Measurements from ENCODE around the gene XAB2.
"Not testable (repeated sequence)": the region's sequence is repeated elsewhere in the genome, so short reads cannot be mapped to it uniquely, and the experiment has no call there.

XAB2 gene

GRCh38 chr19:7644550-7644877, 15.2 kb upstream of the XAB2 start:
- TF ChIP-seq, protein P1, sequence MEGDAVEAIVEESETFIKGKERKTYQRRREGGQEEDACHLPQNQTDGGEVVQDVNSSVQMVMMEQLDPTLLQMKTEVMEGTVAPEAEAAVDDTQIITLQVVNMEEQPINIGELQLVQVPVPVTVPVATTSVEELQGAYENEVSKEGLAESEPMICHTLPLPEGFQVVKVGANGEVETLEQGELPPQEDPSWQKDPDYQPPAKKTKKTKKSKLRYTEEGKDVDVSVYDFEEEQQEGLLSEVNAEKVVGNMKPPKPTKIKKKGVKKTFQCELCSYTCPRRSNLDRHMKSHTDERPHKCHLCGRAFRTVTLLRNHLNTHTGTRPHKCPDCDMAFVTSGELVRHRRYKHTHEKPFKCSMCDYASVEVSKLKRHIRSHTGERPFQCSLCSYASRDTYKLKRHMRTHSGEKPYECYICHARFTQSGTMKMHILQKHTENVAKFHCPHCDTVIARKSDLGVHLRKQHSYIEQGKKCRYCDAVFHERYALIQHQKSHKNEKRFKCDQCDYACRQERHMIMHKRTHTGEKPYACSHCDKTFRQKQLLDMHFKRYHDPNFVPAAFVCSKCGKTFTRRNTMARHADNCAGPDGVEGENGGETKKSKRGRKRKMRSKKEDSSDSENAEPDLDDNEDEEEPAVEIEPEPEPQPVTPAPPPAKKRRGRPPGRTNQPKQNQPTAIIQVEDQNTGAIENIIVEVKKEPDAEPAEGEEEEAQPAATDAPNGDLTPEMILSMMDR (IDR thresholded peaks at IDR 0.05; ENCODE audit: low read depth, low read length, missing control alignments): no peak
- no peak overlapping the region for H3K4me3 ChIP-seq (ENCODE audit: low read depth, low read length)
- DNase-seq: no peak
- H3K36me3 ChIP-seq (replicated peaks): no peaks in the 10 kb centered on the region
- in situ Hi-C loops (cut with HindIII; ENCODE audit: low pct_ligation_motif_present, low sequenced_read_pairs): no loop called here
- H3K27ac ChIP-seq: no peak overlapping the region
- H3K27me3 ChIP-seq (replicated peaks): no peaks in the 10 kb centered on the region

DNA sequence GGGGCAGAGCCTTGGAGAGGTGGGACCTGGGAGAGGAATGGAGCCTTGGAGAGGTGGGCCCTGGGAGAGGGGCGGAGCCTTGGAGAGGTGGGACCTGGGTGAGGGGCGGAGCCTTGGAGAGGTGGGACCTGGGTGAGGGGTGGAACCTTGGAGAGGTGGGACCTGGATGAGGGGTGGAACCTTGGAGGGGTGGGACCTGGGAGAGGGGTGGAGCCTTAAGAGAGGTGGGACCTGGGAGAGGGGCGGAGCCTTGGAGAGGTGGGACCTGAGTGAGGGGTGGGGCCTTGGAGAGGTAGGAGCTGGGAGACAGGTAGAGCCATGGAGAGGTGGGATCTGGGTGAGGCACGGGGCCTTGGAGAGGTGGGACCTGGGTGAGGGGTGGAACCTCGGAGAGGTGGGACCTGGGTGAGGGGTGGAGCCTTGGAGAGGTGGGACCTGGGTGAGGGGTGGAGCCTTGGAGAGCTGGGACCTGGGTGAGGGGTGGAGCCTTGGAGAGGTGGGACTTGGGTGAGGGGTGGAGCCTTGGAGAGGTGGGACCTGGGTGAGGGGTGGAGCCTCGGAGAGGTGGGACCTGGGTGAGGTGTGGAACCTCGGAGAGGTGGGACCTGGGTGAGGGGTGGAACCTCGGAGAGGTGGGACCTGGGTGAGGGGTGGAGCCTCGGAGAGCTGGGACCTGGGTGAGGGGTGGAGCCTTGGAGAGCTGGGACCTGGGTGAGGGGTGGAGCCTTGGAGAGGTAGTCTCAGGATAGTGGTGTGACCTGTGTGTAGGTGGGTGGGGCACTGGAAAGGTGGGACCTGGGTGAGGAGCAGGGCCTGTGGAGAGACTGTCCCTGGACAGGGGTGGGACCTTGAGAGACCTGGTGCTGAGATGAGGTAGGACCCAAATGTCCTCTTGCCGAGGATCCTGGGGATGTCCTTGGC, 14.5 kb upstream of the XAB2 start:
- H3K36me3 ChIP-seq (replicated peaks); H3K4me3 ChIP-seq (ENCODE audit: low read depth, low read length); H3K27ac ChIP-seq; H3K27me3 ChIP-seq (replicated peaks); DNase-seq; in situ Hi-C loops (cut with HindIII; ENCODE audit: low pct_ligation_motif_present, low sequenced_read_pairs): not testable (repeated sequence)

DNA sequence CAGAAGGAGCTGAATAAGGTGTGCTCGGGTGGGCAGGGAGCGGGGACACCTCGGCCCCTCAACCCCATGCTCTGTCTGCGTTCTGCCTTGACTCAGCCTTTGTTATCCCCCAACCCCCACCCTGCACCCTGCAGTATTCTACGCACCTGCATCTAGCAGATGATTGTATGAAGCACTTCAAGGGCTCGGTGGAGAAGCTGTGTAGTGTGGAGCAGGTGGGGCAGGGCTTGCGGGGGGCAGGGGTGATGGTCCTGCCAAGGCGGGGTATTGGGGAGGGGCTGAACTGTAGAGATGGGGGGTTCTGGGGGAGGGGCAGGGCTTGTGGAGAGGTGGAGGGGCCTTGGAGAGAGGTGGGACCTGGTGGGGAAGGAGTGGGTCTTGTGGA, 13.7 kb upstream of the XAB2 start:
- no peak for DNase-seq
- Histone ChIP-seq H3K4me3 (ENCODE audit: low read depth, low read length) (no peak overlapping the region), H3K27me3 (replicated peaks) (no peaks in the 10 kb centered on the region), H3K27ac (no peak overlapping the region), H3K36me3 (replicated peaks) (no peaks in the 10 kb centered on the region)
- in situ Hi-C loops (cut with HindIII; ENCODE audit: low pct_ligation_motif_present, low sequenced_read_pairs): no loop called here
- TF ChIP-seq, protein P1 (IDR thresholded peaks at IDR 0.05; ENCODE audit: low read depth, low read length, missing control alignments): no peak

- in situ Hi-C loops (cut with HindIII; ENCODE audit: low pct_ligation_motif_present, low sequenced_read_pairs): no loop called here
- no peak overlapping the region for H3K4me3 ChIP-seq (ENCODE audit: low read depth, low read length)
- TF ChIP-seq, protein P1 (IDR thresholded peaks at IDR 0.05; ENCODE audit: low read depth, low read length, missing control alignments): no peak
- no peaks in the 10 kb centered on the region for H3K27me3 ChIP-seq (replicated peaks)
- H3K27ac ChIP-seq: no peak overlapping the region
- H3K36me3 ChIP-seq (replicated peaks): no peaks in the 10 kb centered on the region
- DNase-seq: no peak
Observed at GRCh38 chr19:7642295-7643030, 13.1 kb upstream of the XAB2 start.

DNA sequence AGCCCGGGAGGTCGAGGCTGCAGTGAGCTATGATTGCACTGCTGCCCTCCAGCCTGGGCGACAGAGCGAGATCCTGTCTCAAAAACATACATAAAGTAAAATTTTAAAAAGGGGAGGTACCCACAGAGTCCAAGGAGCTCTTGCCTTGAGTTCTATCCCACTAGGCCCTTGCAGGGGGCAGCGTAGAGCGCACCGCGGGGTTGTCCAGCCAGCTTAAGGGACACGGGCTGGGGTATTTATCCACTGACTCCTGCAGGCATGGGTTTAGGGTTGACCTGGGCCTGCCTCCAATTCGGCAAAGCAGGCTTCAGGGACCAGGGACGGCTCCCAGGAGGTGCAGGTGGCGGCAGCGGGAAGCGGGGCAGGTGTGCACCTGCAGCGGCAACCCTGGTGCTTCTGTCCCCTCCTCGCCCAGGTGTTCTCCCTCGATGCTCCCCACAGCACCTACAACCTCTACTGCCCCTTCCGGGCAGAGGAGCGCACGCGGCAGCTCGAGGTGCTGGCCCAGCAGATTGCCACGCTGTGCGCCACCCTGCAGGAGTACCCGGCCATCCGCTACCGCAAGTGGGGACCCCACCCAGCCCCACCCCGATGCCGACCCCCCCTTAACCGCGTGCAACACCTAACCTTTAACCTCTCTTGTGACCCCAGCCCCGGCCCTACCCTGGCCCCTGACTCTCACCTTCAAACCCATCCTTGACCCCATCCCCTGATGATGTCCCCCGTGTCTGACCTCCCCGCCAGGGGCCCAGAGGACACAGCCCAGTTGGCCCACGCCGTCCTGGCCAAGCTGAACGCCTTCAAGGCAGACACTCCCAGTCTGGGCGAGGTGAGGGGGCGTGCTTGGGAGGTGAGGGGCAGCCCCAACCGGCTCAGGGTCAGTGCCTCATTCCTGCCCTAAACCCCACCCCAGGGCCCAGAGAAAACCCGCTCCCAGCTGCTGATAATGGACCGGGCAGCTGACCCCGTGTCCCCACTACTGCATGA, 12.2 kb upstream of the XAB2 start:
- in situ Hi-C loops (cut with HindIII; ENCODE audit: low pct_ligation_motif_present, low sequenced_read_pairs): no loop called here
- Histone ChIP-seq H3K27me3 (replicated peaks) (no peaks in the 10 kb centered on the region), H3K36me3 (replicated peaks) (no peaks in the 10 kb centered on the region), H3K4me3 (ENCODE audit: low read depth, low read length) (no peak overlapping the region), H3K27ac (no peak overlapping the region)
- DNase-seq: no peak
- TF ChIP-seq, protein P1 (IDR thresholded peaks at IDR 0.05; ENCODE audit: low read depth, low read length, missing control alignments): no peak

Measured in brain microvascular endothelial cell (primary cell).